Measurements from ENCODE around the gene C12orf76.
"Not testable (repeated sequence)": the region's sequence is repeated elsewhere in the genome, so short reads cannot be mapped to it uniquely, and the experiment has no call there.

C12orf76 gene

GRCh38 chr12:110028323-110028722 is 20.0 kb downstream of the C12orf76 start:
- Histone ChIP-seq H3K36me3 (ENCODE audit: control insufficient read depth in 1 of 2, insufficient read depth in 2 of 2, low read length in 2 of 2) (peaks cover 15 to 62% of the 10 kb centered on the region in 2 donors), H3K4me1 (ENCODE audit: control insufficient read depth in 1 of 2, insufficient read depth in 2 of 2, low read length in 2 of 2) (peaks cover 6 to 8% of the 10 kb centered on the region in 2 donors), H3K27ac (ENCODE audit: low read depth, low read length) (no peak overlapping the region), H3K9me3 (ENCODE audit: control insufficient read depth in 1 of 2, low read length in 2 of 2) (no peaks in the 10 kb centered on the region), H3K4me3 (ENCODE audit: low read depth in 1 of 2, low read length in 2 of 2) (no peak overlapping the region), H3K9ac (ENCODE audit: low read depth in 1 of 2, low read length in 2 of 2) (no peak overlapping the region), H3K27me3 (ENCODE audit: control insufficient read depth in 1 of 2, insufficient read depth in 2 of 2, low read length in 2 of 2) (no peaks in the 10 kb centered on the region)

- H3K27me3 ChIP-seq (ENCODE audit: control insufficient read depth in 1 of 2, insufficient read depth in 2 of 2, low read length in 2 of 2), result no peaks in the 10 kb centered on the region
- peaks cover 10 to 70% of the 10 kb centered on the region in 2 donors for H3K36me3 ChIP-seq (ENCODE audit: control insufficient read depth in 1 of 2, insufficient read depth in 2 of 2, low read length in 2 of 2)
- no peak overlapping the region for H3K27ac ChIP-seq (ENCODE audit: low read depth, low read length)
- H3K4me3 ChIP-seq (ENCODE audit: low read depth in 1 of 2, low read length in 2 of 2), result no peak overlapping the region
- no peak overlapping the region for H3K9ac ChIP-seq (ENCODE audit: low read depth in 1 of 2, low read length in 2 of 2)
- H3K4me1 ChIP-seq (ENCODE audit: control insufficient read depth in 1 of 2, insufficient read depth in 2 of 2, low read length in 2 of 2), result peaks cover 8 to 10% of the 10 kb centered on the region in 2 donors
- no peaks in the 10 kb centered on the region for H3K9me3 ChIP-seq (ENCODE audit: control insufficient read depth in 1 of 2, low read length in 2 of 2)
Observed at GRCh38 chr12:110024051-110024450, 24.3 kb downstream of the C12orf76 start.

GRCh38 chr12:110023059-110023980 is 25.0 kb downstream of the C12orf76 start:
- Histone ChIP-seq H3K4me3 (ENCODE audit: low read depth in 1 of 2, low read length in 2 of 2) (no peak overlapping the region), H3K27me3 (ENCODE audit: control insufficient read depth in 1 of 2, insufficient read depth in 2 of 2, low read length in 2 of 2) (no peaks in the 10 kb centered on the region), H3K27ac (ENCODE audit: low read depth, low read length) (no peak overlapping the region), H3K9ac (ENCODE audit: low read depth in 1 of 2, low read length in 2 of 2) (no peak overlapping the region), H3K36me3 (ENCODE audit: control insufficient read depth in 1 of 2, insufficient read depth in 2 of 2, low read length in 2 of 2) (peaks cover 16 to 71% of the 10 kb centered on the region in 2 donors), H3K4me1 (ENCODE audit: control insufficient read depth in 1 of 2, insufficient read depth in 2 of 2, low read length in 2 of 2) (peaks cover 8 to 10% of the 10 kb centered on the region in 2 donors), H3K9me3 (ENCODE audit: control insufficient read depth in 1 of 2, low read length in 2 of 2) (no peaks in the 10 kb centered on the region)

- H3K36me3 ChIP-seq (ENCODE audit: control insufficient read depth in 1 of 2, insufficient read depth in 2 of 2, low read length in 2 of 2), result peaks cover 23 to 68% of the 10 kb centered on the region in 2 donors
- no peaks in the 10 kb centered on the region for H3K9me3 ChIP-seq (ENCODE audit: control insufficient read depth in 1 of 2, low read length in 2 of 2)
- no peak overlapping the region for H3K9ac ChIP-seq (ENCODE audit: low read depth in 1 of 2, low read length in 2 of 2)
- H3K27me3 ChIP-seq (ENCODE audit: control insufficient read depth in 1 of 2, insufficient read depth in 2 of 2, low read length in 2 of 2), result no peaks in the 10 kb centered on the region
- no peak overlapping the region for H3K4me3 ChIP-seq (ENCODE audit: low read depth in 1 of 2, low read length in 2 of 2)
- no peak overlapping the region for H3K27ac ChIP-seq (ENCODE audit: low read depth, low read length)
- peaks cover 8 to 10% of the 10 kb centered on the region in 2 donors for H3K4me1 ChIP-seq (ENCODE audit: control insufficient read depth in 1 of 2, insufficient read depth in 2 of 2, low read length in 2 of 2)
Observed at GRCh38 chr12:110020956-110021355, 27.4 kb downstream of the C12orf76 start.

GRCh38 chr12:110015132-110015531 is 33.2 kb downstream of the C12orf76 start:
- peaks cover 25 to 28% of the 10 kb centered on the region in 2 donors for H3K4me1 ChIP-seq (ENCODE audit: control insufficient read depth in 1 of 2, insufficient read depth in 2 of 2, low read length in 2 of 2)
- no peak overlapping the region for H3K27ac ChIP-seq (ENCODE audit: low read depth, low read length)
- no peaks in the 10 kb centered on the region for H3K9me3 ChIP-seq (ENCODE audit: control insufficient read depth in 1 of 2, low read length in 2 of 2)

GRCh38 chr12:110012659-110013058 is 35.7 kb downstream of the C12orf76 start:
- Histone ChIP-seq H3K36me3 (ENCODE audit: control insufficient read depth in 1 of 2, insufficient read depth in 2 of 2, low read length in 2 of 2) (peaks cover 19 to 33% of the 10 kb centered on the region in 2 donors), H3K4me3 (ENCODE audit: low read depth in 1 of 2, low read length in 2 of 2) (no peak overlapping the region), H3K9me3 (ENCODE audit: control insufficient read depth in 1 of 2, low read length in 2 of 2) (no peaks in the 10 kb centered on the region), H3K27ac (ENCODE audit: low read depth, low read length) (no peak overlapping the region), H3K27me3 (ENCODE audit: control insufficient read depth in 1 of 2, insufficient read depth in 2 of 2, low read length in 2 of 2) (no peaks in the 10 kb centered on the region), H3K9ac (ENCODE audit: low read depth in 1 of 2, low read length in 2 of 2) (no peak overlapping the region), H3K4me1 (ENCODE audit: control insufficient read depth in 1 of 2, insufficient read depth in 2 of 2, low read length in 2 of 2) (peaks cover 25 to 28% of the 10 kb centered on the region in 2 donors)

More at GRCh38 chr12:110015132-110015531, 33.2 kb downstream of the C12orf76 start:
- H3K9ac ChIP-seq (ENCODE audit: low read depth in 1 of 2, low read length in 2 of 2), result no peak overlapping the region
- no peak overlapping the region for H3K4me3 ChIP-seq (ENCODE audit: low read depth in 1 of 2, low read length in 2 of 2)
- peaks cover 32 to 56% of the 10 kb centered on the region in 2 donors for H3K36me3 ChIP-seq (ENCODE audit: control insufficient read depth in 1 of 2, insufficient read depth in 2 of 2, low read length in 2 of 2)
- H3K27me3 ChIP-seq (ENCODE audit: control insufficient read depth in 1 of 2, insufficient read depth in 2 of 2, low read length in 2 of 2), result no peaks in the 10 kb centered on the region

- Histone ChIP-seq H3K9me3 (ENCODE audit: control insufficient read depth in 1 of 2, low read length in 2 of 2) (no peaks in the 10 kb centered on the region), H3K27ac (ENCODE audit: low read depth, low read length) (no peak overlapping the region), H3K27me3 (ENCODE audit: control insufficient read depth in 1 of 2, insufficient read depth in 2 of 2, low read length in 2 of 2) (no peaks in the 10 kb centered on the region), H3K4me1 (ENCODE audit: control insufficient read depth in 1 of 2, insufficient read depth in 2 of 2, low read length in 2 of 2) (peaks cover 25 to 28% of the 10 kb centered on the region in 2 donors), H3K4me3 (ENCODE audit: low read depth in 1 of 2, low read length in 2 of 2) (no peak overlapping the region), H3K36me3 (ENCODE audit: control insufficient read depth in 1 of 2, insufficient read depth in 2 of 2, low read length in 2 of 2) (peaks cover 19 to 32% of the 10 kb centered on the region in 2 donors), H3K9ac (ENCODE audit: low read depth in 1 of 2, low read length in 2 of 2) (no peak overlapping the region)
Observed at GRCh38 chr12:110012137-110012536, 36.2 kb downstream of the C12orf76 start.

GRCh38 chr12:110010853-110011723 is 37.2 kb downstream of the C12orf76 start:
- Histone ChIP-seq H3K4me1 (ENCODE audit: control insufficient read depth in 1 of 2, insufficient read depth in 2 of 2, low read length in 2 of 2) (peaks cover 25 to 28% of the 10 kb centered on the region in 2 donors), H3K27me3 (ENCODE audit: control insufficient read depth in 1 of 2, insufficient read depth in 2 of 2, low read length in 2 of 2) (no peaks in the 10 kb centered on the region), H3K9me3 (ENCODE audit: control insufficient read depth in 1 of 2, low read length in 2 of 2) (no peaks in the 10 kb centered on the region), H3K9ac (ENCODE audit: low read depth in 1 of 2, low read length in 2 of 2) (peak overlapping the region in 1 of 2 donors; percentile 37), H3K36me3 (ENCODE audit: control insufficient read depth in 1 of 2, insufficient read depth in 2 of 2, low read length in 2 of 2) (peaks cover 17 to 24% of the 10 kb centered on the region in 2 donors), H3K4me3 (ENCODE audit: low read depth in 1 of 2, low read length in 2 of 2) (peak overlapping the region; percentile 19 to 32), H3K27ac (ENCODE audit: low read depth, low read length) (no peak overlapping the region)

- H3K4me3 ChIP-seq (ENCODE audit: low read depth in 1 of 2, low read length in 2 of 2); H3K9me3 ChIP-seq (ENCODE audit: control insufficient read depth in 1 of 2, low read length in 2 of 2); H3K27ac ChIP-seq (ENCODE audit: low read depth, low read length); H3K27me3 ChIP-seq (ENCODE audit: control insufficient read depth in 1 of 2, insufficient read depth in 2 of 2, low read length in 2 of 2); H3K9ac ChIP-seq (ENCODE audit: low read depth in 1 of 2, low read length in 2 of 2): not testable (repeated sequence)
- peaks cover 11 to 12% of the 10 kb centered on the region in 2 donors for H3K36me3 ChIP-seq (ENCODE audit: control insufficient read depth in 1 of 2, insufficient read depth in 2 of 2, low read length in 2 of 2)
- H3K4me1 ChIP-seq (ENCODE audit: control insufficient read depth in 1 of 2, insufficient read depth in 2 of 2, low read length in 2 of 2), result peaks cover 23 to 25% of the 10 kb centered on the region in 2 donors
Observed at GRCh38 chr12:110008681-110009398, 39.5 kb downstream of the C12orf76 start.
